MCF 10A (cell line): Measurements from ENCODE around the gene MAPT. TPM values are rescaled to one million over a fixed set of nuclear protein-coding genes. Genes with fewer than 3 reads are reported as not detected.

Experiments used
- BruUV-seq: library from RNA; stranded (reverse); fragments of 400-500 nt; replicated peaks from 2 replicates; lab custom pipeline; 2021; lab: Mats Ljungman, UMichigan
- CTCF ChIA-PET: fragments of 300-600 bp; sonication (Branson Sonifier 250); formaldehyde crosslinking; extraction: SDS; loops from one replicate; lab custom pipeline; 2021; ENCODE audit warnings: antibody characterized with exemption, inconsistent platforms; lab: Yijun Ruan, JAX
- POLR2A ChIA-PET: fragments of 300-600, 350-650 bp; sonication (Branson Sonifier 250); formaldehyde crosslinking; extraction: SDS; loops from one replicate; lab custom pipeline; 2020; ENCODE audit warnings: antibody characterized with exemption, inconsistent platforms; lab: Yijun Ruan, JAX
- DNase-seq: peaks from one replicate; pipeline ENCODE4 v3.0.0-alpha.2; 2018; ENCODE audit not compliant: unreplicated experiment
- H3K27ac Mint-ChIP-seq: one replicate; pipeline ENCODE4 v1.8.0; 2022; ENCODE audit warnings: mild to moderate bottlenecking, low read depth, mixed read lengths; ENCODE audit not compliant: unreplicated experiment
- H3K27me3 Mint-ChIP-seq: one replicate; pipeline ENCODE4 v1.8.0; 2022; ENCODE audit warnings: mixed read lengths; ENCODE audit not compliant: insufficient read depth, unreplicated experiment
- H3K36me3 Mint-ChIP-seq: one replicate; pipeline ENCODE4 v1.8.0; 2022; ENCODE audit warnings: mild to moderate bottlenecking, moderate library complexity, mixed read lengths; ENCODE audit not compliant: insufficient read depth, unreplicated experiment
- H3K4me1 Mint-ChIP-seq: one replicate; pipeline ENCODE4 v1.8.0; 2022; ENCODE audit warnings: mixed read lengths; ENCODE audit not compliant: insufficient read depth, unreplicated experiment
- H3K4me3 Mint-ChIP-seq: one replicate; pipeline ENCODE4 v1.8.0; 2022; ENCODE audit warnings: mild to moderate bottlenecking, moderate library complexity, mixed read lengths; ENCODE audit not compliant: unreplicated experiment
- H3K9me3 Mint-ChIP-seq: one replicate; pipeline ENCODE4 v1.8.0; 2022; ENCODE audit warnings: mixed read lengths; ENCODE audit not compliant: unreplicated experiment
- CTCF ChIP-seq: fragments of 200-600 bp; IDR thresholded peaks from one replicate; pipeline ENCODE4 v1.8.0; 2022; ENCODE audit warnings: antibody characterized with exemption, mild to moderate bottlenecking; ENCODE audit not compliant: unreplicated experiment
- intact Hi-C: fragments of 100-400 bp; cut with micrococcal nuclease; formaldehyde crosslinking; loops from 2 replicates; pipeline ENCODE4 v1.14.1; 2022
- total RNA-seq: library from RNA; stranded (reverse); gene quantifications from 2 replicates; pipeline ENCODE4 v1.2.3, GENCODE V29; 2022

The MAPT gene
- total RNA-seq, 1 experiment from 2014 or later: 0.42 TPM

GRCh38 chr17:46036491-46036890 lies 142.1 kb downstream of the MAPT start:
- Mint-ChIP-seq H3K4me1 (no peaks in the 10 kb centered on the region), H3K27me3 (no peaks in the 10 kb centered on the region), H3K27ac (no peak overlapping the region), H3K4me3 (no peak overlapping the region), H3K9me3 (no peaks in the 10 kb centered on the region), H3K36me3 (peaks cover 97% of the 10 kb centered on the region)
- intact Hi-C loops: no loop called here
- no TSS peak for BruUV-seq
- ChIA-PET CTCF (interaction anchor here (0.6 to 2.7 kb wide), 4 partner anchors 8 to 176 kb away, joined by 3 to 15 read pairs (median 4); no protein-coding TSS in a partner anchor), POLR2A (no interaction called here)
- TF ChIP-seq CTCF: no peak
- DNase-seq: no peak

GRCh38 chr17:46037722-46038255 lies 143.4 kb downstream of the MAPT start:
- H3K27me3 Mint-ChIP-seq: no peaks in the 10 kb centered on the region

DNA sequence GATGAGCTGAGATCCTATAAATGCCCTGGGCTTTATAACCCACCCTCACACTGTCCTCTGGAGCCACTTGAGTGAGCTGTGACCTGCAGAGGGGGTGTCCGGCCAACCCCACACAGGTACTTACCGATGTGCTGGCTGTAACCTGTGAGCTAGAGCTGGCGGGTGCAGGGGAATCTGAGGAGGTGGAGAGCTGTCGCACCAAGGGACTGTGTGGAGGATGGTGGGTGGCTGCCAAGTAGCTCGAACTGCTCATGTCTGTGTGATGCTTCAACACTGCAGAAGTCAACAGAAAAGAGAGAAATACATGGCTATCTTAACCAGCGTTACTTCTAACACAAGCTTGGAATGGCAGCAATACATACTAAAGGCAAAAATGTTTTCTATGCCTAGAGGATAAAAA lies 144.1 kb downstream of the MAPT start:
- no peak for DNase-seq
- no peak overlapping the region for H3K27ac Mint-ChIP-seq
- H3K36me3 Mint-ChIP-seq: peaks cover 94% of the 10 kb centered on the region
- peaks cover under 1% of the 10 kb centered on the region for H3K4me1 Mint-ChIP-seq
- TF ChIP-seq CTCF: no peak
- POLR2A ChIA-PET: interaction anchor here (0.6 to 1.5 kb wide), 2 partner anchors 9 to 154 kb away, joined by 5 to 6 read pairs; no protein-coding TSS in a partner anchor
- CTCF ChIA-PET: interaction anchor here (0.6 to 0.9 kb wide), 2 partner anchors 81 to 149 kb away, joined by 3 to 4 read pairs; no protein-coding TSS in a partner anchor
- no peaks in the 10 kb centered on the region for H3K27me3 Mint-ChIP-seq
- H3K9me3 Mint-ChIP-seq: no peaks in the 10 kb centered on the region
- H3K4me3 Mint-ChIP-seq: no peak overlapping the region
- intact Hi-C loops: no loop called here
- no TSS peak for BruUV-seq

More at GRCh38 chr17:46037722-46038255, 143.4 kb downstream of the MAPT start:
- Mint-ChIP-seq H3K36me3 (peaks cover 93% of the 10 kb centered on the region), H3K4me1 (no peaks in the 10 kb centered on the region), H3K4me3 (no peak overlapping the region), H3K9me3 (no peaks in the 10 kb centered on the region), H3K27ac (no peak overlapping the region)
- no peak for TF ChIP-seq CTCF
- CTCF ChIA-PET: interaction anchor here (0.6 kb wide), 1 partner anchor 80 kb away, joined by 3 read pairs; no protein-coding TSS in a partner anchor
- no TSS peak for BruUV-seq
- intact Hi-C loops: no loop called here
- DNase-seq: no peak
- POLR2A ChIA-PET: no interaction called here

DNA sequence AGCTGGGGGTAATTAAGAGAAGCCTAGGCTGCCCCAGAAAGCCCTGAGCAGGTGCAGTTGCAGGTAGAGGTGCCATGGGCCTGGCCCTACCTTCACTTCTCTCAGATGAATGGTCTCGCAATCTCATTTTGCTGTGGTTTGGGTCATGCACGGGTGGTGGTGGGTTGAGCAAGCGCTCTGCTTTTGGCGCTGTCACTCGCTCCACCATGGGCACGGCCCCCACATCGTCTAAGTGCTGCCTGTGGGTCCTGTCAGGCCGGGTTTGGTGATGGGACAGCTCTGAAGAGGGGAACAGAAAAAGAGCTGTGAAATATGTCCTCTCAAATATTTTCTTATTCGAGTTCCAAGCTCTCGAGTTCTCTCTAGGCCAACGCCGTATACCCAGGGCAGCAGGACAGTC lies 144.6 kb downstream of the MAPT start:
- BruUV-seq: no TSS peak
- TF ChIP-seq CTCF: no peak
- H3K27me3 Mint-ChIP-seq: no peaks in the 10 kb centered on the region
- H3K36me3 Mint-ChIP-seq: peaks cover 96% of the 10 kb centered on the region
- no peaks in the 10 kb centered on the region for H3K9me3 Mint-ChIP-seq
- ChIA-PET CTCF (interaction anchor here (0.6 to 0.9 kb wide), 2 partner anchors 15 to 149 kb away, joined by 3 to 4 read pairs; no protein-coding TSS in a partner anchor), POLR2A (interaction anchor here (0.7 to 1.5 kb wide), 2 partner anchors 13 to 153 kb away, joined by 4 to 6 read pairs; no protein-coding TSS in a partner anchor)
- H3K27ac Mint-ChIP-seq: no peak overlapping the region
- intact Hi-C loops: no loop called here
- DNase-seq: no peak
- H3K4me1 Mint-ChIP-seq: peaks cover 6% of the 10 kb centered on the region
- H3K4me3 Mint-ChIP-seq: no peak overlapping the region
